Measurements from ENCODE around the gene MEIS3.

MEIS3 gene

DNA sequence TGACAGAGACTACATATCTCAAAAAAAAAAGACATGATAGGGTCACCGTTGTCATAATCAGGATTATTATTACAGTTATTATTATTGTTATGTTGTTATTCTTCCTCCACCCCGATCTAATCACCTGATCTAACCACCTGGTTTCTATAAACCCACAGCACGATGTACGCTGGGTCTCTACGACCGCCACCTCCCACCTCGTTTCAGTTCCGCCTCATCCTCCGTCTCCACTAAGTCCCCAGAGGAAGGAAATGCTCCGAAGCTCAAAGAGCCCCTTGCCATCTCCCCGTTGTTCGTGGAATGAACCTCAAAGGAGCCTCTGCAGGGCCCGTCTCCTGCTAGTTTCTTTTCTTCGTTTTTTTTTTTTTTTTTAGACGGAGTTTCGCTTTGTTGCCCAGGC is 15.9 kb upstream of the MEIS3 start:
- no peak for DNase-seq

DNA sequence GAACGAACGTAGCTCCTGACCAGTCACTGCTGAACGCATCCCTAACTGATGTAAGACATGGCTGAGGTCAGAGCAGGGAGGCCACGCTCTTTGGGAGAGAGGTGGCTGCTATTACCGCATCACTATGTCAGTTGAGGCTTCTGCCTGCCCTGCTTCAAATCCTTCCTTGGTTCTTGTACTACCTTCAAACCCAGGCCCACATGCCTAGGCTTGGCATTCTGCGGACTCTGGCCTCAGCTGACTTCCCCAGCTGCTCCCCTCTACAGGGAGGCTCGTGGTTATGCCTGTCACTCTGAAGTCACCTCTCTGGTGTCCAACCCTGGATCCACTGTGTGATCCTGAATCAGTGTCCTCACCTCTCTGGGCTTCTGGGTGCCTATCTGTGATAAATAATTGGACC is 14.8 kb upstream of the MEIS3 start:
- no peak for DNase-seq

DNA sequence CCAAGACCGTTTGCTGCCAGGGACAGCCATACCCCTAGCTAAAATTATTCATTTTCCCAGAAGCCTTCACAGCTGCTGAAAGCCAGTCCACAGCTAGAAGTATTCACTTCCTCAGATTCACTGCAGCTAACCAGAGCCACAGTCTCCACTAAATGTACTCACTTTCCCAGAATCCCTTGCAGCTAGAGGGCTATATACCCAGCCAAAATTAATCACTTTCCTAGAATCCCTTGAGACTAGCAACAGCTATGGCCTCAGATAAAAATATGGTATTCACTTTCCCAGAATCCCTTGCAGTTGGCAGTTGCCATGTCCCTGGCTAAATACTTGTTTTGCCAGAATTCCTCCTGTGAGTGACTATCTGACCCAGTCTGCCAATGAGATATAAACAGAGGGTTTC is 13.8 kb upstream of the MEIS3 start:
- peak; percentile 66 for DNase-seq

DNA sequence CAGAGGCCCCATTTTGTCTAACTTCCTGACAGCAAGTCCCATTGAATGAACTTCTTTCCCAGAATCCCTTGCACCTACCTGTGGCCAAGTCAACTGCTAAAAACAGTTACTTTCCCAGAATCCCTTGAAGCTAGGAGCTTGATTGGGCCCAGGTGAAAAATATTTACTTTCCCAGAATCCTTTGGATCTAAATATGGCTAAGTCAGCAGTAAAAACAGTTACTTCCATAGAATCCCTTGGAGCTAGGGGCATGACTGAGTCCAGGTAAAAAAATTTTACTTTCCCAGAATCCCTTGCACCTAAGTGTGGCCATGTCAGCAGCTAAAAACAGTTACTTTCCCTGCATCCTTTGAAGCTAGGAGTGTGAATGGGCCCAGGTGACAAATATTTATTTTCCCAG is 13.2 kb upstream of the MEIS3 start:
- DNase-seq, result no peak

DNA sequence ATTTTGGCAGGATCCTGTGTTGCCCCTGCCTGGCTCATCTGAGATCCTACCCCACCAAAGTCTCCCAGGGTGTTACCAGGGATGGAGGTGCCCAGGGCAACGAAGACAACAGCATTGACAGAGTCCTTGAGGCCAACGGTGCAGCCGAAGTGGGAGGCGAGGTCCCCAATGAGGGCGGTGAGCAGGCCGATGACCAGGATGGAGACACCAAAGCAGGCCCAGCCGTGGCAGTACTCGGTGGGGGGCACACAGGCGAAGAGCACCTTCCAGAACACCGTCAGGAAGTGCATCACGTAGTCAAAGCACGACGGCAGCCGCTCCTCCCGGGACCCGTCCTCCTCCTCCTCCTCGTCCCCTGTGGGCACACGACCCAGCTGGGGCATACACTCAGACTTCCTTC is 12.8 kb upstream of the MEIS3 start:
- DNase-seq, result no peak

DNA sequence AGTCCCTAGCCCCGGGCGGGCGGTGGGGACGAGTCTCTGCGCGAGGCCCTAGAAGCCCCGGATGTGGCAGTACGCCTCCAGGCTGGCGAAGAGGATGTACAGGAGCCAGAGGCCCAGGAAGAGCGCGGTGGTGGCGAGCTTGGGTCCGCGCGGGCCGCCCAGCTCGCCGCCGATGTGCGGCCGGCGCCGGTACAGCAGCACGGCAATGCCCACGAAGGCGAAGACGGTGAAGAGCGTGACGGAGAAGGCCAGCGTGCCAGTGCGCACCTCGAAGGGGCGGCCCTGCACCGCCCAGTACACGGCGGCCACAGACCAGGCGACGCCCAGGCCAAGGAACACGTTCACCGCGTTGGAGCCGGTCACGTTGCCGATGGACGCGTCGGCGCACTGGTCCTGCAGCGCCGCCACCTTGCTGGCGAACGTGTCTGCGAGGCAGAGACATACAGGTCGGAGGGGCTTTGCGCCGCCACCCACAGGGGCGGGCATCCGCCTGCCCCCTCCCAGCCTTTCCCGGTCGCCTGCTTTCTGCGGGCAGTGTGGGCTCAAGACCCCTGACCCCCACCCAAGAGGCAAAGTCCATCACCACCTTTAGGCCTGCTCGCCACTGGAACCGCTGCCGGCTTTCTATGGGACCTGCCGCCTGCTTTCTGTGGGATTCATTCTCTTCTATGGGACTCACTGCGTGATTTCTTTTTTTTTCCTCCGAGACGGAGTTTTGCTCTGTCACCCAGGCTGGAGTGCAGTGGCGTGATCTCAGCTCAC is 10.9 kb upstream of the MEIS3 start:
- peak; percentile 57 for DNase-seq

DNA sequence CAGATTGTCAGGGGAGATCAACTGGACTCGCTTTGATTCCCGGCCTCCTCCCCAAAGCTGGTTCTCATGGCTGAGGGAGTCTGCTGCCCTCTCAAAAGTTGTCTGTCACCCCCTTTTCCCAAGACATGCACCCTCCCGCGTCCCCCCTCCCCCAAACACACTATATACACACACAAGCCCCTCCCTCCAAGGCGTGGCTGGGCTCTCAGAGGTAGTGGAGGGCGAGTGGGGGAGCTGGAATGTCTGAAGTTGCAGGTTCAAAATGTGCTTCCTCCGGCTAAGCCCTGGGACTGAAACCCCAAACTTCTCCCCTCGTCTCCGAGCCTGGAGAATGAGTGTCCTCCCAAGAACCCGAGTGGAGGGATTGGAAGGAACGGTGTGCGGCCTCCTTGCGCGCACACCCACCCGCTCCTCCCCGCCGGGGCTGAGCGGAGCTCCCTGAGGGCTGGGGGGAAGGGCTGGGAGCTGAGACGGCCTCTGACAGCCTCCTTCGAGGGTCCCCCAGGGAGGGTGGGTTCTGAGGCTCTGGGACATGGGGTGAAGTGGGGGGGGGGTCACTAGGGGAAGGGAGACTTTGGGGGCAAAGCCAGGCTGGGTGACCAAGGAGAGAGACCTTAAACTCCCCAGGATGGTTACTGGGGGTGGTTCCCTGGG is 9.9 kb upstream of the MEIS3 start:
- no peak for DNase-seq

DNA sequence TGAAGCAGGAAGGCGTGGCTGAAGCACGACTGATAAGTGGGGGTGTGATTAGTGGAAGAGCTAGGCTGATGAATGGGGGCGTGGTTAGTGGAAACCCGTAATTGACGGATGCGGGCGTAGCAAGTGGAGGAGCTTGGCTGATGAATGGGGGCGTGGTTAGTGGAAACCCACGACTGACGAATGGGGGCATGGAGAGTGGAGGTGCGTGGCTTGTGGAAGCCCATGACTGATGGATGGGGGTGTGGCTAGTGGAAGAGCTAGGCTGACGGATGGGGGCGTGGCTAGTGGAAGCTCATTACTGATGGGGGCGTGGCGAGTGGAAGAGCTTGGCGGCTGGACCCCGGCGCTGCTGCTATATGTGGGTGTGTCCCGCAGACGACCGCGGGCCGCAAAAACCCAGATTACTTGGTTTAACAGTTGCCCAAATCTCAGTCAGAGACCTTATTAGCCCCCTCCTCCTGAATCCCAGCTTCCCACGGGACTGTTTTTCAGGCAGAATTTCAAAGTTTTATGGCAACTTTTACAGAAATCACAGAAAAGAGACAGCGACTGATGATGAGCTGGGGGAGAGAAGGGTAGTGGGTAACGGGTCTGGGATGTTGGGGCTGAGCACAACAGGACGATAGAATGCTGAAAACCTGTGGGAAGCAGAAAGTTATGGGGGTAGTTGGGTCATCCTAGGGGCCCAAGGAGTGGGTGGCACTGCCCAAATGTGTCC is 9.0 kb upstream of the MEIS3 start:
- DNase-seq, result peak; percentile 100

DNA sequence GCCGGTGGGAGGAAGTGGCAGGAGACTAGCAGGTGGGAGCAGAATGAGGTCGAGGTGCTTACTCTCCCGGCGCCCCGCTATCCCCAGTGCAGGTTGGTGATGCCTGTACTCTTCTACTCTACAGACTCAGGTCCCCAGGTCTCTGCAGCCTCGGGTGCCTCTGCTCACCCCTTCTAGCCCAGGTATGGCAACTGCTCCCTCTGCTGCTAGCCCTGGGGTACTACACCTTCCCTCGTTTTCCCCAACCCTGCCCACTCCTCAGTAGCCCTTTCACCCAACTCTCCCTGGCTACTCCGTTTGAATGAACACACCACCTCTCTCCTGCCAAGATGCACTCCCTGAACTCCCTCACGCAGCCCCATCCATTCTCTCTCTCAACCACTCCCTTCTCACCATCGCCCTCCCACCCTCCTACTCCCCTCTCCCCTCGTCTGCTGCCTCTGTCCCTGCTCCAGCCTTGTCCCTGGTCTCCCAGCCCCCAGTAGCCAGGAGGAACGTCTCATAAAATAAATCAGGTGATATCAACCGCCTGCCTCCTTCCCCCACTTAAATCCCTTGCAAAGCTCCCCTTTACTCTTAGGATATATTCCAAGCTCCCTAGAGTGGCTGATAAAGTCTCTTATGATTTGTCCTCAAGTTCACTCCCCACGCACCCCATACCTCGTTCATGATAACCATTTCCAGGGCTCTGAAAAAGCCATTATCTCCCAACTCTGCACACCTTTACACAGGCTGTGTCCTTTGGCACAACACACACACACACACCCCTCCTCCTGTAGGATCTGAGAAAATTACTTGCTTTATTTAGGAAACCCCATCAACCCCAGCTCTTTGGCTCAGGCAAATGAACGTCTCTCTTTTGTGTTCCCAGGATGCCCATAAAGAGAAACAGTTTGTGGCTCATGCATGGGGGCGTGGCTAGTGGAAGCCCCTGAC is 8.2 kb upstream of the MEIS3 start:
- DNase-seq, result peak; percentile 67

DNA sequence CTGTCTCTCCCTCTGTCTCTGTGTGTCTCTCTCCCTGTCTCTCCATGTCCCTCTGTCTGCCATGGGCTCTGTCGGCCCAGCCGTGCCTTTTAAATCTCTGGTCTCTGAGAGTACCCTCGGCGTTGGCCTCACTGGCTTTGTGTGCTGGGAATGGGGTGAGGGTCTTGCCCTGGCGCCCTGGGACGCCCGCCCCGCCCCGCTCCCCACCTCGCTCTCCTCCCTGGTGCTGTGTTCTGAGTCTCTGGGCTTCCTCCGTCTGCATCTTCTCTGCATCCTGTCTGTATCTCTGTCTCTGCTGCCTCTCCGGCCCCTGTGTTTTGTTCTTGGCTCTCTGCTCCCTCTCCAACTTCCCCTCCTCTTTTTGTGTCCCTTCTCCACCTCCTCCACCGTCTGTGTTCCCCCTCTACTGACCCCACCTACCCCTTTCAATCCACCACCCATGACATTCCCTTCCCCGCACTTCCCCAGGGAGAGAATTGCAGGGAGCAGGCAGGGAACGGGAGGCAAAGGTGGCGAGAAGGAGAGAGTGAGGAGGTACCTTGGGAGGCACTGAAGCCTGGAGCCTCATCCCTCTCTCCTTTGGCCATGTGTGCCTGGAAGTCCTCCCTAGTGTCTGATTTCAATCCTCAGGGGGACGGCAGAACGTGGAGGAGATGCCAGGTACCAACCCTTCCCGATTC is 4.0 kb upstream of the MEIS3 start:
- no peak for DNase-seq

DNA sequence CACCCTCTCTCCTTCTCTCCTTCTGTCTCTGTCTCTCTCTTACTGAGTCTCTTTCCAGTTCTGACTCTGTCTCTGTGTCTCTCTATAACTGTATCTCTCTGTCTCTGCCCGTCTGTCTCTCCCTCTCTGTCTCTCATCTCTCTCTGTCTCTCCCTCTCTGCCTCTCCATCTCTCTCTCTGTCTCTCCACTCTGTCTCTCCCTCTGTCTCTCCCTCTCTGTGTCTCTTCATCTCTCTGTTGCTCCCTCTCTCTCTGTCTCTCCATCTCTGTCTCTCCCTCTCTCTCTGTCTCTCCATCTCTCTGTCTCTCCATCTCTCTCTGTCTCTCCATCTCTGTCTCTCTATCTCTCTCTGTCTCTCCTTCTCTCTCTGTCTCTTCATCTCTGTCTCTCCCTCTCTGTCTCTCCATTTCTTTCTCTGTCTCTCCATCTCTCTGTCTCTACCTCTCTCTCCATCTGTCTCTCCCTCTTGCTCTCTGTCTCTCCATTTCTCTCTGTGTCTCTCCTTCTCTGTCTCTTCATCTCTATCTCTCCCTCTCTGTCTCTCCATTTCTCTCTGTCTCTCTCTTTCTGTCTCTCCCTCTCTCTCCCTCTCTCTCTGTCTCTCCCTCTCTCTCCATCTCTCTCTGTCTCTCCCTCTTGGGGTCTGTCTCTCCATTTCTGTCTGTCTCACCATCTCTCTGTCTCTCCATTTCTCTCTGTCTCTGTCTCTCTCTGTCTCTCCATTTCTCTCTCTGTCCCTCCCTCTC is 3.3 kb upstream of the MEIS3 start:
- no peak for DNase-seq

DNA sequence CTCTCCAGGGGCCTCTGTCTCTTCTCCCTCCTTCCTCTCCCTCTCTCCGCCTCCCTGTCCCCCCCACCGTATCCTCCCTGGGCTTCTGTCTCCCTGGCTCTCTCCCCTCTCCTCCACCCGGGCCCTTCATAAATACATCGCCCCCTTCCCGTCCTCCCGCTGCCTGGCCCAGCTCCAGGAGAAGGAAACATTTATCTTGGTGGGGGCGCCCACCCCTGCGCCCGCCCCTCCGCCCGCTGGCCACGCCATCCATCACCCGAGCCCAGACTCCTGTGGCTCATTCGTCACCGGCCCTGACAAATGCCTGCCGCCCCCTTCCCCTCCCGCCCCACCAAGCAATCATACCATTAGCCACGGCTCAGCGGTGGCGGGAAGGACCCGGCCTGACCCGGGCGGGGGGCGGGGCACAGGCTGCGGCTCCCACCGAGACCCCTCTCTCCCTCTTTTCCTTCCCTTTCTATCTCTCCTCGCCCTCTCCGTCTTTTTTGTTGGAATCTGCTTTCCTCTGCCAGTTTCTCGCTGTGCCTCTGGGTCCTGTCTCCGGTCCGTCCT is 2.6 kb upstream of the MEIS3 start:
- DNase-seq, result peak; percentile 59

DNA sequence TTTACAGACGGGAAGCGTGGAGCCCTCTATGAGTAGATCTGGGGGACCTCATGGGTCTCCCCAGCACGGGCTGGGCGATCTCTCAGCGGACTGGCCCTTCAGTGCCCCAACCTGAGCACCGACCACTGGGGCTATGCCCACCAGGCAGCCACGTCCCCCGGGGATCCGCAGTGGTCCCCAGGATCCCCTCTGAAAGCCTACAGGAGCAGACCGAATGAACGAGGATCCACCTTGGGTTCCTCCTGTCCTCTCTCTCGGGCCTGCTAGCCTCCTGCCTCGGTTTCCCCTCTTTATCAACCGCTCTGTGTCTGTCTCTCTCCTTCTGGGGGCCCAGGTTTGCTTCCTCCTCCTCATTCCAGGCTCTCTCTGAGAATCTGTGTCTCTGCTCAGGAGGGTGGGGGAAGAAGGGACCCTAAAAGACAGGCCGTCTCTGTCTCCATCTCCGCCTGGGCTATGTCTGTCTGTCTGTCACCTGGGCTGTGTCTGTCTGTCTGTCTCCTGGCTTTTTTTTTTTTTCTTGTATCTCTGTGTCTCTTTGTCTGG is 2.0 kb upstream of the MEIS3 start:
- DNase-seq, result no peak

DNA sequence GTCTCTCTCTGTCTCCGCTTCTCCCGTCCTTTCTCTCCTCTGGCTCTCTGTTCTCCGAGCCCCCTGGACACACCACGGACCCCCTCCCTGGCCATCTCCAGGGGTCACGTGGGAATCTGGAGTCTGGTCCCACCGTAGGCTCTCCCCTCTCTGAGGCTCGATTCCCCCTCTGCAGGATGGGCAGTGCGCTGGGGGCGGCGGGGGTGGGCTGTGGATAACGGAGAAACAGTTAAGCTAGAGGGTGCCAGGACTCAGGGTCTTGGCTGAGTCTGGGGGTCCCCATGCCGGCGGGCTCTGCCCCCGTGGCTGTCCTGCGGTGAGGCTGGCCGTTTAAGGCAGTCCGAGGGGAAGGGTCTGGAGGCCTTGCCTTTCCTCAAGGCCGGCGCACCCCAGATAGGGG is 462 bp upstream of the MEIS3 start:
- DNase-seq, result no peak

DNA sequence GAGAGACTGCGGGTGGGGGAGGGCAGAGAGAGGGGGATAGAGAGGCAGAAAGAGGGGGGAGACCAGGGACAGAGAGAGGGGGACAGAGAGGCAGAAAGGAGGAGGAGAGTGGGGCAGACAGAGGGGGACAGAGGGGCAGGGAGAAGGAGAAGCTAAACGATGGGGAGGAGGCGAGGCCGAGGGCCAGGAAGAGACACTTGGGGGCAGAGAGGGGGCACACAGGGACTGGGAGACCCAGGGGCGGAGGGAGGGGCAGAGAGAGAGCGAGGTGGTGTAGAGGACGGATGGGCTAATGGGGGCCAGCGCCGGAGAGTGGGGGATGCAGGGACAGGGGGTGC is 666 bp downstream of the MEIS3 start:
- no peak for DNase-seq

DNA sequence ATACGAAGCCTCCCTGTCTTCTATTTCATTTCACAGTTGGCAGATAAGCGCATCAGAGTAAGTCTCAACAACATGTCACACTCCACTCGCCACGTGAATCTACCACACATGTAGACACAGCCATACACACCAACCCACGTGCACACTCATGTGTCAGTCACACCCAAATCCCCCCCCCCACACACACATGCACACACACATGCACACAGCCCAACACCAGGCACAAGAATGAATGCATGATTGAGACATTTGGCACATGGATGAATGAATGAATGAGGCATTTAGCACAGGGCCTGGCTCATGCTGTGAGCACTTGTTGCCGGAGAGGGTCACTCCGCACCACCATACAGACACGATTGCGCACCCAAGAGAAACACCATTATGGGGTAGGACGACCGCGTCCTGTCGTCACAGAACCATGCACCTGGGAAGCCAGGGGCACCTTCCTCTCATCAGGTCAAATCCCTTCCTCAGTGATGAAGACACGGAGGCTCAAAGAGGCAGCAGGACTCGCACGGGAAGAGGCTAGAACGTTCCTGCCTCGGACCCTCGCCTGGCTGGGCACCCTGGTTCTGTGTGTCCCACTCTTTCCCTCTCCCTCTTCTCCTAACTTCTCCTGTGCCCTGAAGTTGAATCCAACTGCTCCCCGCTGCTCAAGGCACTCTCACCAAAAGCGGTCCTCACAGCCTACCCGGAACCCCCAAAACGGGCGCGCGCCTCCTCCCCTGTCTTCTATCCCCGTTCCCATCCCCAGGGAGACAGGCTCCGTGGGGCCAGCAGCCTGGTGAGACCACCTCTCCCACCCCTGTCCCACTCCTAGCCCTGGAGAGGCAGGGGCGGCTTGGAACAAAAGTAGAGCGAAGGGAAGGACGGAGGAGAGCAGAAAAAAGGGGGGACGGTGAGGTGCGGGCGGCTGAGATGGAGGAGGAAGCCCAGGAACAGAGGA is 1.3 kb downstream of the MEIS3 start:
- no peak for DNase-seq

DNA sequence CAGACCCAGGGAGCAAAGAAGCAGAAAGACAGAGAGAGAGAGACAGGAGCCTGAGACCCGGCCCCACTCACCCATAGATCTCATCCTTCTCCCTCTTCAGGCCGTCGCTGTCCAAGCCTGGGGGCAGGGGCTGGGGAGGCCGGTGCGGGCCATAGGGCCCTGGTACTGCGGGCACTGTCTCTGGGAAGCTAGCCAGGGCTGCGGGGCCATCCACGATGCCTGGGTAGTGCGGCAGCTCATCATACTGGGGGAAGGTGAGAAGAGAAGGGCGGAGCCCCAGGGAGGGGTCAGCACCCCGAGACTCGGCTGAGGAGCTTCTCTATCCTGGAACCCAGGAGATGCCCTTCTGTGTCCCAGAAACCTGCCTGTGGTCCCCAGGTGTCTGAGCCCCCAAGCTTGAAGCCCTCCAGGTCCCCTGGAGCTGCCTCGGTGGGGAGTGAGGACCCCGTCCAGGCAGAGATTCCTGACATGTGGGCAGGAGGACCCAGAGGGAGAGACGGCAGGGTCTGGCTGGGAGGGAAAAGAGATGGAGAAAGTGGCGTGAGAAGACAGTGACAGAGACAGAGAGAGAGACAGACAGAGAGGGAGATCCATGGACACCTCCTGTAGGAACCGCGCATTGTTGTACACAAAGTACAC is 2.1 kb downstream of the MEIS3 start:
- no peak for DNase-seq

DNA sequence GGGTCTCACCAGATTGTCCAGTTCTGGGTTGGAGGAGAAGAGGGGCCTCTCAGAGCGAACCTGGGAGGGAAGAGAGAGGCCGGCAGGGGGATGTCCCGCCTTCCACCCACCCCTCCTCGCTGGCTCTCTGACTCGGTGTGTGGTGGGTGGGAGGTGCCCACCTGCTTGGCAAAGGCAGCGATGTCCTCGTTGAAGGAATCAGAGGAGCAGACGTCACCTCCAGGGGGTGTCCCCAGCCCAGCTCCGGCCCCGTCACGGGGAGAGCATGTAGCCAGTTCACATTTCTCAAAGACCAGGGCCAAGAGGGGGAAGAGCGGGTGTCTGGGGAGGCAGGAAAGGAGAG is 2.7 kb downstream of the MEIS3 start:
- no peak for DNase-seq

DNA sequence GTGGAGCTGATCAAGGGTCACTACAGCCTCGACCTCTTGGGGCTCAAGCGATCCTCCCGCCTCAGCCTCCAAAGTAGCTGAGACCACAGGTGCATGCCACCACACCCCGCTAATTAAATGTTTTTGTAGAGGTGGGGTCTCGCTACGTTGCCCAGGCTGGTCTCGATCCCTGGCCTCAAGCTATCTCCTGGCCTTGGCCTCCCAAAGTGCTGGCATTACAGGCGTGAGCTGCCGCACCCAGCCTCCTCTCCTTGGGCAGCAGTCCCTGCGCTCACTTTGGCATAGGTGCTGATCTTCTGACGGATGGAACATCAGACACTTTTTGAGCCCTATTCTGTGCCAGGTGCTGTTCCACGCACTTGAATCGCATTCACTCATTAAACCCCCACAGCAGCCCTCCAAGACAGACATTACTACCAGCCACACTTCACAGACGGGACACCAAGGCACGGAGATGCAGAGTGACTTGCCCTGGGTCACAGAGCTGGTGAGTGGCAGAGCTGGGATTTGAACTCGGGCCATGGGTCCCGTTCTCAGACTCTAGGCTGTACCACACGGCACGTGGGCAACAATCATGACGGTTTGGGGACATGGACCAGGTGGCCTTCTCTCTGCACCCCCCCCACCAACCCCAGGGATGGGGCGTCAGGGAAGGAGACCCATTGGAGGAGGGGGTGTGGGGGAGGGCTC is 3.2 kb downstream of the MEIS3 start:
- no peak for DNase-seq
